ENCODE results near the gene IL5. TPM values are rescaled to one million over a fixed set of nuclear protein-coding genes. Genes with fewer than 3 reads are reported as not detected.

The IL5 gene
- polyA plus RNA-seq, 1 donor (not counting 4 experiments of a cell fraction or from before 2014, with no cell fraction given): not detected

DNA sequence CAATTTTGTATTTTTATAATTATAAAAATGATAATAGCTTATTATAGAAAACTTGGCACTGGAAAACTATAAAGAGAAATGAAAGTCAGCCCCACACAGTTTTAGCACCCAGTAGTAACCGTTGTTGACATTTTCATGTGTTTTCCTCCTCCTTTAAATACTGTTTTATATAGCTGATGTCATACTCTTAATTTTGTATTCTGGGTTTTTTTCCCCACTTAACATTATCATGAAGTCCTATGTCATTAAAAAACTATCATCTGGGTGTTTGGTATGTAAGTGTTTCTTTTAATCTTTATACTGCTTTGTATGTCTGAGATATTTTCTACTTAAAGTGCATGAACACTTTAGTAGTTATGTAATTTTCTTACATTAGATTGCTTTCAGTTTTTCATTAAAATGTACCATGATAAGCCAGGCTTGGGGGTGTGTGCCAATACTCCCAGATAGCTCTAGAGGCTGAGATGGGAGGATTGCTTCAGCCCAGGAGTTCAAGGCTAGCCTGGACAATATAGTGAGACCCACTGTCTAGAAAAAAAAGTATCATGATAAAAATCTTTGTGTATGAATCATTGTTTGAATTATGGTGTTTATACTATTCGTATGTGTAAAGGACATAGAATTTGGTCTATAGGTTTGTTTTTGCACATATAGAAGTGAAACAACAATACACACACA, 16.2 kb upstream of the IL5 start:
- no peak overlapping the region for H3K4me2 ChIP-seq (ENCODE audit: control insufficient read depth, extremely low read depth, insufficient read depth, low read depth, low read length)
- no peak overlapping the region for H3K4me3 ChIP-seq (ENCODE audit: control insufficient read depth in 2 of 3, extremely low read depth in 1 of 3, insufficient read depth in 2 of 3, low read depth in 1 of 3, low read length in 3 of 3)
- peaks cover 6 to 20% of the 10 kb centered on the region in 2 experiments for H3K36me3 ChIP-seq (ENCODE audit: control insufficient read depth in 2 of 2, extremely low read depth in 1 of 2, insufficient read depth in 2 of 2, low read length in 2 of 2)
- H3K9ac ChIP-seq (ENCODE audit: control insufficient read depth, extremely low read depth, insufficient read depth, low read length): no peak overlapping the region
- FAIRE-seq (no peak), DNase-seq (ENCODE audit: low read depth, low spot score) (no peak)
- no peaks in the 10 kb centered on the region for H3K9me3 ChIP-seq (ENCODE audit: control insufficient read depth, low read depth, low read length)
- no peak overlapping the region for H3K27ac ChIP-seq (ENCODE audit: control insufficient read depth, insufficient read depth, low read length)
- dilution Hi-C loops (cut with MboI; ENCODE audit: extremely low pct_ligation_motif_present, low sequenced_read_pairs): no loop called here
- no peak overlapping the region for H2AFZ ChIP-seq (ENCODE audit: control insufficient read depth, low read length)
- no peaks in the 10 kb centered on the region for H3K27me3 ChIP-seq (ENCODE audit: control insufficient read depth, extremely low read depth, insufficient read depth, low read length)
- H3K4me1 ChIP-seq (ENCODE audit: control insufficient read depth, extremely low read depth, insufficient read depth, low read length): peaks cover 17% of the 10 kb centered on the region
- no peaks in the 10 kb centered on the region for H3K9me1 ChIP-seq (ENCODE audit: control insufficient read depth, extremely low read depth, insufficient read depth, low read length)
- no peak for TF ChIP-seq EZH2 (IDR thresholded peaks at IDR 0.05; ENCODE audit: low read length)
- TF ChIP-seq, protein P1, sequence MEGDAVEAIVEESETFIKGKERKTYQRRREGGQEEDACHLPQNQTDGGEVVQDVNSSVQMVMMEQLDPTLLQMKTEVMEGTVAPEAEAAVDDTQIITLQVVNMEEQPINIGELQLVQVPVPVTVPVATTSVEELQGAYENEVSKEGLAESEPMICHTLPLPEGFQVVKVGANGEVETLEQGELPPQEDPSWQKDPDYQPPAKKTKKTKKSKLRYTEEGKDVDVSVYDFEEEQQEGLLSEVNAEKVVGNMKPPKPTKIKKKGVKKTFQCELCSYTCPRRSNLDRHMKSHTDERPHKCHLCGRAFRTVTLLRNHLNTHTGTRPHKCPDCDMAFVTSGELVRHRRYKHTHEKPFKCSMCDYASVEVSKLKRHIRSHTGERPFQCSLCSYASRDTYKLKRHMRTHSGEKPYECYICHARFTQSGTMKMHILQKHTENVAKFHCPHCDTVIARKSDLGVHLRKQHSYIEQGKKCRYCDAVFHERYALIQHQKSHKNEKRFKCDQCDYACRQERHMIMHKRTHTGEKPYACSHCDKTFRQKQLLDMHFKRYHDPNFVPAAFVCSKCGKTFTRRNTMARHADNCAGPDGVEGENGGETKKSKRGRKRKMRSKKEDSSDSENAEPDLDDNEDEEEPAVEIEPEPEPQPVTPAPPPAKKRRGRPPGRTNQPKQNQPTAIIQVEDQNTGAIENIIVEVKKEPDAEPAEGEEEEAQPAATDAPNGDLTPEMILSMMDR (optimal IDR thresholded peaks at IDR 0.05 in 1 of 3, IDR thresholded peaks at IDR 0.05 in 1 of 3, conservative IDR thresholded peaks at IDR 0.05 in 1 of 3; ENCODE audit: extremely low read depth in 1 of 3, insufficient read depth in 2 of 3, low read length in 3 of 3): no peak
- no peaks in the 10 kb centered on the region for H4K20me1 ChIP-seq (ENCODE audit: control insufficient read depth, extremely low read depth, insufficient read depth, low read length)
- H3K79me2 ChIP-seq (ENCODE audit: control insufficient read depth, insufficient read depth, low read length): peaks cover 40% of the 10 kb centered on the region

DNA sequence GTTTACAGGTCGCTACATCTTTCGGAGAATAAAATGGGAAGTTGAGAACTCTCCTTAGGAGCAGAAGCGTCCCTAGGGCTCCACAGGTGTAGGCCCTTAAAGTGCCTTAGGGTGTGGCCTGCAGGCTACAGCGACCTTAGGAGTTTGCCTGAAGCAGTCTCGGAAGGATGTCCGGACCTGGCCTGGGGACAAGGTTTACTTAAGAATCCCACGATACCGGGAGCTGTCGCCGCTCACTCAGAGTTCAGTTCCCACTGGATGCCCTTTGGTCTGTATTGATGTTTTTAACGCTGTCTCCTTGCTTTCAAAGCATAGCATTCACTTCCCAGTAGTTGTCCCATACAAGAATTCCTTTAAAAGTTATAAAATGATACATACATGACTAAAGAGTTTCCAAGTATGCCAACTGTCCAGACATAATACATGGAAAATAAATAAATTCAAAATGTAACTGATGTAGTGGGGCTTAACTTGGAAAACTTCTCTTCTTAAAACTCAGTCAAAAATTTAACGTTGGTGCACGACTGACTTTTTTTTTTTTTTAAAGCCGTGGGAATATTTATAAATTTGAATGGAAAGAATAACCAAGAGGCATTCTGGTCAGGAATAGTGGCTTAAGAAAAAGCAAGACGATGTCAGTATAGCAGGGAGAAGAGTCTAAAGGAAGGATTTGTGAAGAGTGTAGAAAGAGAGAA, 14.3 kb upstream of the IL5 start:
- Histone ChIP-seq H3K79me2 (ENCODE audit: control insufficient read depth, insufficient read depth, low read length) (peaks cover 33% of the 10 kb centered on the region), H3K36me3 (ENCODE audit: control insufficient read depth in 2 of 2, extremely low read depth in 1 of 2, insufficient read depth in 2 of 2, low read length in 2 of 2) (peaks cover 6 to 20% of the 10 kb centered on the region in 2 experiments), H3K9me1 (ENCODE audit: control insufficient read depth, extremely low read depth, insufficient read depth, low read length) (no peaks in the 10 kb centered on the region), H2AFZ (ENCODE audit: control insufficient read depth, low read length) (peak overlapping the region; percentile 67), H4K20me1 (ENCODE audit: control insufficient read depth, extremely low read depth, insufficient read depth, low read length) (no peaks in the 10 kb centered on the region), H3K27me3 (ENCODE audit: control insufficient read depth, extremely low read depth, insufficient read depth, low read length) (no peaks in the 10 kb centered on the region), H3K9me3 (ENCODE audit: control insufficient read depth, low read depth, low read length) (no peaks in the 10 kb centered on the region), H3K4me3 (ENCODE audit: control insufficient read depth in 2 of 3, extremely low read depth in 1 of 3, insufficient read depth in 2 of 3, low read depth in 1 of 3, low read length in 3 of 3) (peak overlapping the region; percentile 74 to 95 (median 92)), H3K4me2 (ENCODE audit: control insufficient read depth, extremely low read depth, insufficient read depth, low read depth, low read length) (peak overlapping the region; percentile 89), H3K27ac (ENCODE audit: control insufficient read depth, insufficient read depth, low read length) (peak overlapping the region; percentile 94), H3K4me1 (ENCODE audit: control insufficient read depth, extremely low read depth, insufficient read depth, low read length) (peaks cover 17% of the 10 kb centered on the region), H3K9ac (ENCODE audit: control insufficient read depth, extremely low read depth, insufficient read depth, low read length) (peak overlapping the region; percentile 96)
- peak; percentile 26 for FAIRE-seq
- dilution Hi-C loops (cut with MboI; ENCODE audit: extremely low pct_ligation_motif_present, low sequenced_read_pairs): no loop called here
- DNase-seq (ENCODE audit: low read depth, low spot score): no peak
- TF ChIP-seq EZH2 (IDR thresholded peaks at IDR 0.05; ENCODE audit: low read length): no peak
- TF ChIP-seq, protein P1 (optimal IDR thresholded peaks at IDR 0.05 in 1 of 3, IDR thresholded peaks at IDR 0.05 in 1 of 3, conservative IDR thresholded peaks at IDR 0.05 in 1 of 3; ENCODE audit: extremely low read depth in 1 of 3, insufficient read depth in 2 of 3, low read length in 3 of 3): no peak
